ENCODE measurements around the gene TRMT1. TPM values are rescaled to one million over a fixed set of nuclear protein-coding genes. Genes with fewer than 3 reads are reported as not detected.
A peak's percentile ranks its signal among the peaks of the same experiment; 100 is the strongest.

The TRMT1 gene
- total RNA-seq, 1 donor from 2014 or later = 20.3 TPM

DNA sequence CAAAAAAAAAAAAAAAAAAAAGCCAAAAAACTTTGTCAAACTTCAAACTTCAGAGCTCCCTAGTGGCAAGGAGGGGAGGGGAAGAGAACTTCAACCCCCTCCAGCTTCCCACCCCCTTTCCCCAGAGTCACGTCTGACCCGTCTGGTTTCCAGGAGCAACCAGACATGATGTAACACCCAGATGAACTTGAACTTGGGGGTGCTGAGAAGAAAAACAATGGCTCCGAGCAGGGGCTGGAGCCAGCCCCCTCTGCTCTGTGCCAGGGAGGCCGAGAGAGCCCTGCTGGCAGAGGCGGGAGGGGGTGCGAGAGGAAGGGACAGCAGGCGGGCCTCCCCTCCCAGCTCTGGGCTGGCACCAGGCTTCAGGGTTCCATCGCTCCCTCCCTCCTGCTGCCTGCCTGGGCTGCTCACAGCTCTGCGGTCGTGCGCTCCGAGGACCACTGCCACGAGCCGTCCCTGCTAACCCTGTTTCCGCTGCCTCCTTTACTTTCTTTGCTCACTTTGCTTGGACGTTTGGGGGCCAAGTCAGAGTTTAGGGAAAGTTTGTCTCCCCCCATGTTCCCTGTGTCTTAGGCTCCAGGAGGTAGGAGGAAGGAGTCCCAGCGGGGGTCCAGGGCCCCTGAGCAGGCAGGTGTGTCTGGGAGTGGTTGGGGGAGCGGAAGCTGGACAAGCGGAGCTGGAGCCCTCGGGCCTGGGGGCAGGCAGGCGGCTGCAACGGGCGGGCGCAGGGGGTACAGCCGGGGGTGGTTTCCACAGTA, 25.0 kb downstream of the TRMT1 start:
- DNase-seq (ENCODE audit: low read depth in 2 of 2) = peak in 1 of 2 donors; percentile 64

DNA sequence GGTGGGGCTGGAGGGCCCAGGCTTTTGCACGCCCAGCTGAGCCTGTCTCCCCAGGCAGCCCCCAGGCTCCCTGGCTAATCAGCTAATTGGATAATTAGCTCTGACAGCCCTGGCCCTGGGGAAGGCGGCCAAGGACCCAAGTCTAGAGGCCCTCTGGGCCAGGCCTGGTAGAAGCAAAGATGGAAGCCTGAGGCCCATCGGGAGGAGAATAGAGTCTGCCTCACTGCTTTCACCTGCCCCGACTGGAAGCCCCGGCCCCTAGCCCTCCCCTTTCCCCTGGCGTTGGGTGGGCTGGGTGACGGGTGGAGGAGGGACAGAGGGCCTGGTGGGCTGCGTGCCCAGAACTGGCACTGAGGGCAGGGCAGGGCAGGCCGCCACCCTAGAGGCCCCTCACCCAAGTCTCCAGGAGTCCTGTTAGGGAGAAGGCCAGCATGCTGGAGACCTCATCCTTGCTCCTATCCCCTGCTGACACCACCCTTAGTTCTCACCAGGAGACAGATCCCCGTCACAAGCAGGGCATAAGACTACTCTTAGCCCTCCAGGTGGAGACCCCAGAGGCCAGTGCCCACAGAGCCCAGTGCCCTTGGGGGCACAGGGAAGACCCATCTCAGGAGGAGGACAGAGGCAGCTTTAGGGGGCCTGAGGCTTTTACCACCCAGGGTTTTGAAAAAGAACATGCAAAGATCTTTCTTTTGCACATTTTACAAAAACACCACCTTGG, 25.9 kb downstream of the TRMT1 start:
- no peak for DNase-seq (ENCODE audit: low read depth in 2 of 2)

DNA sequence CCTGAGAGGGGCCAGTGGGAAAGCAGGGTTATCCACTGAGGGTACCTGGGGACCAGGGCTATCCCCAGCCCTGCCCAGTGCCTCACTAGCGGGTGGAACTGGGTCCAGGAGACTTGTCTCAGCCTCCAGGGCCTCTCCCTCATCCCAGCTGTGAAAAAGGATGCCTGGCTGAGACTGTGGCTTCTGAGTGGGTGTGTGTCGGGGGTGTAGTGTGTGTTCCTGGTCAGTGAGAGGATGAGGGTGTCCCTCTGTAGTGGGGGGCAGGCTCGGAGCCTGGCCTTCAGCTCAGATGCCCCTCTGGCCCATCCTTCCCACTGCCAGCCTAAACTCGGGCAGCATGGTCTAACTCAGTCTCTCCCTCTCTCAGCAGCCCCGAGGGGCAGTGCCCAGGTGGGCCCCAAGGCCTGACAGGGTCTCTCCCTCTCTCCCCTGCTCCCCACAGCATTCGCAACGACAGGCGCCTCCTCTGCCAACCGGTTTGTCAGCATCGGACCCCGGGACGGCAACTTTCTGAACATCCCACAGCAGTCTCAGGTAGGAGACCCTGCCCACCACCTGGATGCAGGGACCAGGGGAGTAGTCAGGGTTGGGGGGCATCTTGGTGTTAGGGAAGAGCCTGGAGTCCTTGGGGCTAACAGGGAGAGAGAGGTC, 26.6 kb downstream of the TRMT1 start:
- no peak for DNase-seq (ENCODE audit: low read depth in 2 of 2)

DNA sequence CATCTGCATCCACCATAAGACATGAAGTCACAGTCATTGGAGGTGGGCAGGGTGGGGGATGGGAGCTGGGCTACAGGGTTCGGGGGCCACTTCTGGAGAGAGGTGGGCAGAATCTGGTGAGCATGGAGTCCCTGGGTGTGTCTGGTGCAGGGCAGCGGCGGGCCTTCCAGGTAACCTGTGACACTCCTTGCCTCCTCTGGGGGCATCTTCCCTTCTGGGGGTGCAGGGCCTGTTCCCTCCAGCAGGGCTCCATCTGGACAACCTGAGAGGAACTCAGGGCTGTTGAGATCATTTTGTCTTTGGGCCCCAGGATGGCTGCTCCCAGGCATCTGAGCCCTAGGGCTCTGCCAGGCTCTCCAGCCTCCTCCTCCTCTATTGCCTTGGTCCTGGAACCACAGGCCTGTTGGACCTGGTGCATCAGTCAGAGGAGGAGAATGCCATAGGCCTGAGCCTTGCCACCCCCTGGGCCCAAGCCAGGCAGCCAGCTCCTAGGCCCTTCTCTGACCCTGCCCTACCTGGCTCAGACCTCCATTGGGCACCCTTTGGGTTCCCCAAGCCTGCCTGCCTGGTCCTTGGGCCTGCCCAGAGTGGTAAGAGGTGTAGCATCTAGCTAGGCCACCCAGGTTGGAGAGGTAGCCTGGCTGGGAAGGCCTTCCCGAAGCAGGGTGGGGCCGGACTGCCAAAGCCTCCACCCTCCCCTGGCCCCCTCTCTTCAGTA, 27.2 kb downstream of the TRMT1 start:
- no peak for DNase-seq (ENCODE audit: low read depth in 2 of 2)

DNA sequence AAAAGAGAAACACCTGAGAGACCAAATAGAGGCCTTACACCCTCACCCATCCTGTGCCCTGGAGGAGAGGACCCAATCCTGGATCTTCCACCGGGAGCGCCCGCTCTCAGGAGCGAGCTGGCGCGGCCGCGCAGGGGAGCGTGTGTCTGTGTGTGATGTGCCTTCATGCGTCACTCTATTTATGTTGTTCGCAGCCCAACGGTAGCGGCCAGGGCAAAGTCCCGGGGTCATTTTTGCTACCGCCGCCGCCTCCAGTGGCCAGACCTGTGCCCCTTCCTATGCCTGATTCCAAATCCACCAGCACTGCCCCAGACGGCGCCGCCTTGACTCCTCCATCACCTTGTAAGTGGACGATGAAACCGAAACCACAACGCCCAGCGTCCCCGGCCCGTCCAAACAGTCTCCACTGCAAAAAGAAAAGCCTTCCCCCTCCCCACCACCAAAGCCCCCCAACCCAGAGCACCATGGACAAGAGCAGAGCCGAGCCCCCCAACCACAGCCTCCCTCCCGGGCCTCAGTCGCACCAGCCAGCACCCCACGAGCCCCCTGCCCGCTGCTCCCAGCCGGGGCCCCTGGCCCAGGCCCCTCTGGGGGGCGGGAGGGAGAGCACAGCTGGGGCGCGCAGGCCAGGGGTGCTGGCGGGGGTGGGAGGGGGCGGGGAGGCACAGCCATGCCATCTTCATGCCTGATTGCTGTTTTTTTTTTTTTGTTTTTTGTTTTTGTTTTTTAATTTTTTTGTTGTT, 28.6 kb downstream of the TRMT1 start:
- no peak for DNase-seq (ENCODE audit: low read depth in 2 of 2)

DNA sequence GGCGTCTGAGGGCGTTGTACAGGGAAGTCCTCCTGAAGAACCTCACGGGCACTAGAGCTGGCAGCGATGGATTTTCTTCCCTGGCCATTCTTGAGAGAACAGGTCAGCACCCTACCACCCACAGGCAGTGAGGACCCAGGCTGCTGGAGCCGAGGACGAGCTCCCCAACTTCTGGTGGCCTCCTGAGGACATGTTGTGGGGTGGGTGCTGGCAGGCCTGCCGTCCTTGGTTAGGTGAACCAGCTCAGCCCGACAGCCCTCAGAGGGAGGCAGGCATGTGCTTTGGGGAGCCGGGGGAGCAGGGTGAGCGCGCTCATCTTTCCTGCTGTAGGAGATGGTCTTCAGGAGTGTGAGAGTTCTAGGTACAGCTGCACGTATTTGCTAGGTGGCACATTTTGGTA, 29.2 kb downstream of the TRMT1 start:
- DNase-seq (ENCODE audit: low read depth in 2 of 2) = no peak

DNA sequence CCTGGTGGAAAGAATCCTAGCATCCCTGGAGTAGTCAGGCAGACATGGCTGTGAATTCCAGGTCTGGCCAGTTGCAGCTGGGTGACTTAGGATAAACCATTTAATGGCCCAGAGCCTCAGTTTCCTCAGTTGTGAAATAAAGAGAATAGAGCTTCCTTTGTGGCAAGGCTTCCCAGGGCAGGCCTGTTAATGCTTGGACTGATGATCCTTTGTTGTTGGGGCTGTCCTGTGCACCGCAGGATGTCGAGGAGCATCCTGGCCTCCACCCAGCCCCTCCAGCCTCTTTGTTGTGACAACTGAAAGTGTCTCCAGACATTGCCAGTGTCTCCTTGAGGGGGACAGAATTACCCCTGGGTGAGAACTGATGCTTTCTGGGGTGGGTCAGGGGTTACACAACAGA, 30.2 kb downstream of the TRMT1 start:
- DNase-seq (ENCODE audit: low read depth in 2 of 2) = no peak

DNA sequence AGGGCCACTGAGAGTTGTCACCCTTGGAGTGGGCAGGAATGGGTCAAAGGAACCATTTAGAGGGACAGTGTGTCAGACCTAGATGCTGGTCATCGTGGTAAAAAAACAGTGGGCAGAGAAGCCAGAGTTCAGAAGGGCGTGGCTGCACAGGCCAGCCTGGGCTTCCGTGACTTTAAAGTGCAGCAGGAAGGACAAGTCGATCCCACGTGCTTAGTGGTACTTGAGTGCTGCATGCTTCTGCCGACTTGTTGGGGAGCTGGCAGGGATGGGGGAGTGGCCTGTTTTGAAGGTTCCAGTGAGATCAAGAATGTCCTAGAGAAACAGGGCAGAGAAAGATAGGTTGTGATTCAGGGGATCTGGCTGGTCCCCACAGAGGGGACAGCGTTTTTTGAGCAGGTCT, 30.9 kb downstream of the TRMT1 start:
- no peak for DNase-seq (ENCODE audit: low read depth in 2 of 2)

DNA sequence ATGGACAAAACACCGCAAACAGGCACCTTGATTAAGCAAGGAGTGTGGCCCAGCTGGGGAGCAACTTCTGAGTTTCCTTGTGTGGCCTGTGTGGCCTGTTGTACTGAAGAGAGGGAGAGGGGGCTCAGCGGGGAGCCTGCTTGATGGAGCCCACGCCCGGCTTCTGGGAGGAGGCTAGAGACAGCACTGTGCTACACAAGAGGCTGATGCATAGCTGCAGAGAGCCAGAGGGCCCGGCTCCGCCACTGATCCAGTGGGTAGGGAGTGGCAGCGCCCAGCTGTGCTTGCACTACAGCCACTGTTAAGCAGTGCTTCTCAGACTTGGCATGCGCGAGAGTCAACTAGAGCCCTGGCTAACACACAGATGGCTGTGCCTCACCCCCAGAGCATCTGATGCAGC, 32.9 kb downstream of the TRMT1 start:
- DNase-seq (ENCODE audit: low read depth in 2 of 2) = no peak

DNA sequence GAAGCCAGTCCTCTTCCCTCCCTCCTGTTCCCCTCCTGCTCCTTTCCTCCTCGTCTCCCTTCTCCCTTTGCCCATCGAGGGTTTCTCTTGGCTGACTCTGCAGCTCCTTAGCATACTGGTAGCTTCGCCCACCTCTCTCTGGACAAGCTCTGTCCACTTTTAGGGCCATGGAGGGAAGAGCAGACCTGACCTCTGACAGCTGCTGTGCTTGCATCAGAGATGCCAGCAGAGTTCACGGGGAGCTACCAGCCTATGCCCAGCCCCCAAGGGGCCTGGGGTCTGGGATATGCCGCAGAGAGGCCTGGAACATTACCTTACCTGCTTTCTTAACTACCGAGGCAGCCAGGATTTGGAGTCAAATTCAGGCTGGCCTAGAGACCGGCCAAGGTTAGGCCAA, 33.5 kb downstream of the TRMT1 start:
- DNase-seq (ENCODE audit: low read depth in 2 of 2) = no peak

DNA sequence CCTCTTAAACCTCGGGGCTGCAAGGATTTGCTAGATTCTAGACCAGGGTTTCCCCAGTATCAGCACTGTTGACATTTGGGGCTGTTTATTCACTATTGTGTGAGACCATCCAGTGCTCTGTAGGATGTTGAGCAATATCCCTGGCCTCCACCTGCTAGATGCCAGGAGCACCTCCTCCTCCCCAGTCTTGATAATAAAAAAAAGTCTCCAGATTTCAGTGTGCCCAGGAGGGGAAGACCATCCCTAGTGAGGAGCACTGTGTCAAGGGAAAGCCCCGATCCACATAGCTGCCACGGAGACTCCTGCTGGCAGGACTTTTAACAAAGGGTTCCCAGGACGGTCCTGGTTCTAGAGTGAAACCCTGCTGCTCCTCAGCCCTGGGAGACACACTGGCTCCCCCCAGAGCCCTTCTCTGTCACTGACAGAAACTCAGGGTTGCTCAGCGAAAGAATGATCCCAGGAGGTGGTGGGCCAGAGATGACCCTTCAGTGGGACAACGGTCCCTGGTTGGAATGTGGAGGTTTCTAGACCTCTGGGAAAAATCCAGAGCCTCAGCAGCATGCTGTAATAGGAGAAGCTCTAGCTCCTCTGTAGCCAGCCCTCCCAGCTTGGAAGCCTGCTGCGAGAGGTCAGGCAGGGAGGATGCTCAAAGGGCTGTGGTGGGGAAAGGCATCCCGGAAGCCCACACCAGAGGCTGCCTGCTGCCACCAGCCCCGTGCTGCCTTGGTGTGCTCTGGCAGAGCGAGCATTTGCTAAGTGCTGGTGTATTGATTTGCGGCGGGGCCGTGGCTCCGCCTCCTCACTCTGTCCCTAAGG, 34.1 kb downstream of the TRMT1 start:
- DNase-seq (ENCODE audit: low read depth in 2 of 2) = peak in 1 of 2 donors; percentile 38

DNA sequence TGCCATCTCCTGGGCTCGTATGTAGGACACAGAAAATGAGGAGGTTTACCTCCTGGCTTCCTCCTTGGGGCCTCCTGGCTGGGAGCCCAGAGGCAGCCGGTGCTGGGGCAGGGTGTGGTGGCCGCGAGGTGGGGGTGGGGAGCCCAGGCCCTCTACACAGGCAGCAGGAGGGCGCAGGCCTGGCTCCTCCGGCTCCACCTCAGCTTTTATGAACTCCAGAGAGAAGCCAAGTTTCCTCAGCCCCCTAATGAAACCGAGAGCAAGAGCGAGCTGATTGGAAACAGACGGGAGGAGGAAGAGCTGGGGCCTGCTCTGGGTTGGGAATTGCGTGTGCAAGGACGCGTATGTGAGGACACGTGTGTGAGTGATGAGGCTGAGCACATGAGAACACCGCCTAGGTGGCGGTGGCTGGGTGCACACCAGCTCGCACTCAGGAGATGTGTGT, 37.0 kb downstream of the TRMT1 start:
- no peak for DNase-seq (ENCODE audit: low read depth in 2 of 2)

DNA sequence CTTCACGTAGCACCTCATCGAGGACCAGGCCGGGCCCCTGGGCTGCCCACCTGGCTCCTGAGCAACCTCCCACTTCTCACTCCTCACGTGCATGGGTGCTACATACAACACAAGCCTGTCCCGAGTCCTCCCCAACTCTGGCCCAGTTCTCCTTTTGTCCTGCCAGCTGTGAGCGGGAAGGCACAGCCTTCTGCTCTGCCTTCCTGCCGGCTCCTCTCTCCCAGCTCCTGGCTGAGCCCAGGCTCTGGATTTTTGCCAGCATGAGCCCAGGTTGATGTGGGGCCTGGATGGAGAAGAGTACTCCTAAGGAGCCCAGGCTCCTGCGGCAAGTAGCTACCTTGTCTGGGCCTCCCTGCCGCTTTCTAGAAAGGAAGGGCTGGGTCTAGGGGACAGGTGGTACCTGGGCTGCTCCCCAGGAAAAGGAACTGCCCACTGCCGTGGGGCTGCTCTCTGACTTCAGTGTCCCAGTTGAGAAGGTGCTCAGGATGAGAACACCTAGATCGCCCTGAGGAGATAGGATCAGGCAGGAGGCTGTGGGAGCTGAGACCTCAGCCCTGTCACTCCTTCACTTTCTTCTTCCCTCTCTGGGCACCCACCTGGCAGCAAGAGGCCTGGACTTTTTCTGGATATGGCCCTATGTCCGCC, 37.5 kb downstream of the TRMT1 start:
- DNase-seq (ENCODE audit: low read depth in 2 of 2) = no peak

DNA sequence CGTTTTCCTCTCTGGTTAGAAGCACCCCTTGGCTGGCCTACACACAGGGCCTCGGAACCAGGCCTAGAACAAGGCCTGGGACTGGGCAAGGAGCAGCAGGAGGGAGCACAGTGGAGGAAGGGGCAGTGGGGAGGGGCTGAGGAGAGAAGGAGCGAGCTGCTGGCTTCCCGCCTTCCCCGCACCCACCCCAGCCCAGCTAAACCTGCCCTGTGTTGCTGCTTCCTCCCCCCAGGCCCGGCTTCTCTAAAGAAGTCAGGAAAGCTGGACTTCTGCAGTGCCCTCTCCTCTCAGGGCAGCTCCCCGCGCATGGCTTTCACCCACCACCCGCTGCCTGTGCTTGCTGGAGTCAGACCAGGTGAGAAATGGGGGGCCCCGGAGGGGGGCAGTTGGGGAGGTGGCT, 38.2 kb downstream of the TRMT1 start:
- no peak for DNase-seq (ENCODE audit: low read depth in 2 of 2)

DNA sequence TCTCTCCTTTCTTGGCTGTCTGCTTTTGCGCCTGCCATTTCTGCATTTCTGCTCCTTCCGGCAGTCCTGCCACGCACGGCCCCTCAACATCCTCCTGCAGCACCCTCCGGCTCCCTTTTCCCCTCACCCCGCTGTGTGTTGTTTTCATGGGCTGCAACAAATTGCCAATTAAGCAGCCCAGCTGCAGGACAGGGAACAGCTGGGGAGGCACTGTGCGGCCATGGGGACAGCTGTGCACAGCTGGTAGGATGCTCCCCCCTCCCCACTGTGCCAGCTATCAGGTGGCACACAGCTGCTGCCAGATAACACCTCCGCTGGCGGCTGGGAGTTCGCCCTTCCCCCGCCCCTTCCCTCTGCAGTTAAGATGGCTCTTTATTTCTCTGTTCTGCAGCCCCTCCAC, 39.3 kb downstream of the TRMT1 start:
- no peak for DNase-seq (ENCODE audit: low read depth in 2 of 2)

DNA sequence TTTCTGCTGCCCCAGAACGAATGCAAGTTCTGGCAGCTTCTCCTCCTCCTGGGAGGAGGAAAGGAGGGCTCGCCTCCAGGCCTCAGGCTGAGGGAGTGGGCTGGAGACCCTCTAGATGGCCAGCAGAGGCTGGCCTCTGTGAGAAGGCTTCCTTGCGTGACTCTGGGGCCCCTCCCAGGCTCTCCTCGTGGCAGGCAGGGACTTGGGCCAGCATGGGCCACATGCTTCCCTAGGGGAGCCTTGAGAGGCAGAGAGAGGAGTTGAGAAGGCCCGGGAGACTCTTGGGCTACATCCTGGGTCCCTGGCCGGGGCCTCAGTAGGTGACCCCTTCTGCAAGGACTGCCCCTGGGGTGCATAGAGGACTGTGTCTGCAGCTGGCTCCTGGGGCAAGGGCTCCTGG, 39.8 kb downstream of the TRMT1 start:
- DNase-seq (ENCODE audit: low read depth in 2 of 2) = no peak

DNA sequence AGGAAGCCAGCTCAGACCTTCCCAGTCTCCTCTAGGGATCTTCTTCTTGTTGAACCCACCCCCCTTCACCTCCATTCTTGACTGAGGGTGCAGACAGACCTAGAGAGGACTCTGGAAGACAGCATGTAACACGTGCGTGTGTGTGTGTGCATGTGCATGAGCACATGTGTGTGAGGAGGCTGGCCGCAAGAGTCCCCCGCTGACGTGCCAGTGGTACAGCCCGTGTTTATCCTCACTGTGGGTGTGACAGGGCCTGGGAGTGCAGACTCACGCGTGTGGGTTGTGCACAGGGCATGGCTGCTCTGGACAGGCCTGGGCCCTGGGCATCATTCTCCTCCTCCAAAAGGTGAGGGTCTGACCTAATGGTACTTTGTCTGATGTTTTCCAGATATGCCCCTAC, 40.2 kb downstream of the TRMT1 start:
- no peak for DNase-seq (ENCODE audit: low read depth in 2 of 2)

DNA sequence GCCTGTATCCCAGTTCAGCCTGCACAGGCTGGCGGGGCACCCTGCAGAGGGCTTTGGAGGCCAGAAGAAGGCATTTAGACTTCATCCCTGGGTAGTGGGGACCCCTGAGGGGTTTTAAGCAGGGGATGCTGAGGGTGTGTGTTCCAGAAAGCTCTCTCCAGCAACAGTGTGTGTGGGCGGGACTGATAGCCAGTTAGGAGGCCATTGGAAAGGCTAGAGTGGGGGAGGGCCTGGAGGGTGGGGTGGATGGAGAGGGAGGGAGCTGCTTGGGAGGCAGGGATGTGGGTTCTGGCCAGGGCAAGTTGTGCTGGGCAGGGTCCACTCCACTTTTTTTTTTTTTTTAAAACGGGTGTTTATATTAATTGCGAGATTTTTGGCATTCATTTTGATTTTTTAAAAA, 42.2 kb downstream of the TRMT1 start:
- DNase-seq (ENCODE audit: low read depth in 2 of 2) = no peak

DNA sequence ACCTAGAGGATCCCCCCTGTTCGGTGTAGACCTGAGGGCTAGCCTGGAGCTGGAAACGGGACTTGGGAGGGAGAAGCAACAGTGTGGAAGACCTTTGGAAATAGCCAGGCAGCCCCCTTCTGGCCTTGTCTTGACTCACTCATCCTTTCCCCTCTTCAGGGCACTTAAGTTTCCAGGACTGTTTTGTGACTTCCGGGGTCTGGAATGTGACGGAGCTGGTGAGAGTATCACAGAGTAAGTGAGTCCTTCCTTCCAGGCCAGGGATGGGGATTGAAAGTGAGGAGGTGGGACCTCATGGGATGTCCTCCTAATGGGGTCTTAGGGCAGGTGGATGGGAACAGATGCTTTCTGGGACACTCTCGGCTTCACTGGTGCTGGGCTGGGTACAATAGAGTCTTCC, 43.3 kb downstream of the TRMT1 start:
- no peak for DNase-seq (ENCODE audit: low read depth in 2 of 2)

All from dermis microvascular lymphatic vessel endothelial cell (primary cell).